Uterus (tissue), 4 donors: ENCODE measurements around the gene CBR3. TPM values are rescaled to one million over a fixed set of nuclear protein-coding genes. Genes with fewer than 3 reads are reported as not detected.

Experiments
- DNase-seq, 2 donors: peaks; one replicate each; pipeline ENCODE4 v3.0.0-alpha.2; 2019 to 2020
- H3K27ac ChIP-seq, 2 donors: fragments of 200-600 bp; sonication (generic); 1 replicate in 1 of 2; 2 replicates in 1 of 2; pipeline ENCODE4 v1.5.1; 2016 to 2018
- H3K27me3 ChIP-seq, 2 donors: fragments of 200-600 bp; sonication (generic); one replicate each; pipeline ENCODE4 v1.5.1; 2018 to 2019; ENCODE audit warnings: control low read depth in 1 of 2
- H3K36me3 ChIP-seq, 2 donors: fragments of 200-600 bp; sonication (generic); one replicate each; pipeline ENCODE4 v1.5.1; 2019; ENCODE audit warnings: control low read depth in 1 of 2
- H3K4me1 ChIP-seq, 2 donors: fragments of 200-600 bp; sonication (generic); one replicate each; pipeline ENCODE4 v1.5.1; 2018 to 2019; ENCODE audit warnings: control low read depth in 1 of 2
- H3K4me3 ChIP-seq, 2 donors: fragments of 200-600 bp; sonication (generic); 1 replicate in 1 of 2; 2 replicates in 1 of 2; pipeline ENCODE4 v1.5.1; 2018 to 2019; ENCODE audit warnings: mild to moderate bottlenecking in 1 of 2
- H3K9me3 ChIP-seq, 2 donors: fragments of 200-600 bp; sonication (generic); one replicate each; pipeline ENCODE4 v1.5.1; 2019; ENCODE audit warnings: control low read depth in 1 of 2
- POLR2A ChIP-seq, 2 donors: fragments of 450-650 bp; IDR thresholded peaks; one replicate each; pipeline ENCODE4 v1.6.1; 2016; ENCODE audit warnings: antibody characterized with exemption in 2 of 2, mild to moderate bottlenecking in 1 of 2, moderate library complexity in 1 of 2
- intact Hi-C: fragments of 100-400 bp; cut with DNase I; formaldehyde crosslinking; loops from one replicate; pipeline ENCODE4 v1.15.1; 2023; ENCODE audit warnings: low total_unique reads
- total RNA-seq, 4 donors: library from RNA; depleted of rRNA in 3 of 4; stranded (reverse); fragments of >200 nt in 3 of 4; gene quantifications; one replicate each; pipeline versions ENCODE4 v1.1.0 to v1.2.4, GENCODE V29; 2014 to 2023
- TF ChIP-seq, protein P1 (sequence below), 4 experiments: fragments of 200-600 bp in 2 of 4; fragments of 450-650 bp in 2 of 4; sonication (generic) in 2 of 4; IDR thresholded peaks; one replicate each; pipeline ENCODE4 v1.5.1; 2016 to 2019; ENCODE audit warnings: antibody characterized with exemption in 4 of 4, mild to moderate bottlenecking in 2 of 4, moderate library complexity in 1 of 4
- donor health status: DM: yes; HTN: yes; CAD: no.

Gene CBR3
- total RNA-seq, 4 donors from 2014 or later = 2.6 to 7.3 (median 5.2) TPM

- Histone ChIP-seq H3K27me3 (no peaks in the 10 kb centered on the region), H3K4me1 (no peaks in the 10 kb centered on the region), H3K36me3 (no peaks in the 10 kb centered on the region), H3K9me3 (no peaks in the 10 kb centered on the region), H3K4me3 (no peak overlapping the region), H3K27ac (no peak overlapping the region)
- no peak for DNase-seq
- TF ChIP-seq POLR2A (IDR thresholded peaks at IDR 0.05) = no peak
- TF ChIP-seq, protein P1, sequence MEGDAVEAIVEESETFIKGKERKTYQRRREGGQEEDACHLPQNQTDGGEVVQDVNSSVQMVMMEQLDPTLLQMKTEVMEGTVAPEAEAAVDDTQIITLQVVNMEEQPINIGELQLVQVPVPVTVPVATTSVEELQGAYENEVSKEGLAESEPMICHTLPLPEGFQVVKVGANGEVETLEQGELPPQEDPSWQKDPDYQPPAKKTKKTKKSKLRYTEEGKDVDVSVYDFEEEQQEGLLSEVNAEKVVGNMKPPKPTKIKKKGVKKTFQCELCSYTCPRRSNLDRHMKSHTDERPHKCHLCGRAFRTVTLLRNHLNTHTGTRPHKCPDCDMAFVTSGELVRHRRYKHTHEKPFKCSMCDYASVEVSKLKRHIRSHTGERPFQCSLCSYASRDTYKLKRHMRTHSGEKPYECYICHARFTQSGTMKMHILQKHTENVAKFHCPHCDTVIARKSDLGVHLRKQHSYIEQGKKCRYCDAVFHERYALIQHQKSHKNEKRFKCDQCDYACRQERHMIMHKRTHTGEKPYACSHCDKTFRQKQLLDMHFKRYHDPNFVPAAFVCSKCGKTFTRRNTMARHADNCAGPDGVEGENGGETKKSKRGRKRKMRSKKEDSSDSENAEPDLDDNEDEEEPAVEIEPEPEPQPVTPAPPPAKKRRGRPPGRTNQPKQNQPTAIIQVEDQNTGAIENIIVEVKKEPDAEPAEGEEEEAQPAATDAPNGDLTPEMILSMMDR (IDR thresholded peaks at IDR 0.05) = no peak
- intact Hi-C loops = no loop called here
Measured at GRCh38 chr21:36100971-36101641, 33.8 kb upstream of the CBR3 start.

DNA sequence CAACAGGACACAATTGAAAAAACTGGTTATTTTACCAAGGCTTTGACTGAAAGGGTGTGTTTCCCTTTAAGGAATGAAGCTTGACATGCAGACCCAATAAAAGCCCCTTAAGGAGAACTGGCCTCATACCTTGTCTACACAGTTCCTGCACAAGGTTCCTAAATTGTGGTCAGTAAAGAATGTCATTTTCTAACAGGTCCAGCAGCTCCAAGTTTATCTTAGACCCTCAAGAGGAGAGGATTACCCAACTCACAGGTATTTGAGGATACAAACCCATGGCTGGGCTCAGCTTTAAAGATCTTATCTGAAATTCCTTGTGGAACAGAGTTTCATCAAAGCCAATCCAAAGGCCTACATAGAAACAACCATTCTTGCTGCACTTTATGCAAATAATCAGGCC lies 31.4 kb upstream of the CBR3 start:
- H3K4me3 ChIP-seq = no peak overlapping the region
- H3K9me3 ChIP-seq = no peaks in the 10 kb centered on the region
- no peak for DNase-seq
- intact Hi-C loops = no loop called here
- TF ChIP-seq, protein P1 (IDR thresholded peaks at IDR 0.05) = no peak
- no peak for TF ChIP-seq POLR2A (IDR thresholded peaks at IDR 0.05)
- H3K36me3 ChIP-seq = no peaks in the 10 kb centered on the region
- H3K27ac ChIP-seq = no peak overlapping the region
- no peaks in the 10 kb centered on the region for H3K4me1 ChIP-seq
- H3K27me3 ChIP-seq = no peaks in the 10 kb centered on the region

DNA sequence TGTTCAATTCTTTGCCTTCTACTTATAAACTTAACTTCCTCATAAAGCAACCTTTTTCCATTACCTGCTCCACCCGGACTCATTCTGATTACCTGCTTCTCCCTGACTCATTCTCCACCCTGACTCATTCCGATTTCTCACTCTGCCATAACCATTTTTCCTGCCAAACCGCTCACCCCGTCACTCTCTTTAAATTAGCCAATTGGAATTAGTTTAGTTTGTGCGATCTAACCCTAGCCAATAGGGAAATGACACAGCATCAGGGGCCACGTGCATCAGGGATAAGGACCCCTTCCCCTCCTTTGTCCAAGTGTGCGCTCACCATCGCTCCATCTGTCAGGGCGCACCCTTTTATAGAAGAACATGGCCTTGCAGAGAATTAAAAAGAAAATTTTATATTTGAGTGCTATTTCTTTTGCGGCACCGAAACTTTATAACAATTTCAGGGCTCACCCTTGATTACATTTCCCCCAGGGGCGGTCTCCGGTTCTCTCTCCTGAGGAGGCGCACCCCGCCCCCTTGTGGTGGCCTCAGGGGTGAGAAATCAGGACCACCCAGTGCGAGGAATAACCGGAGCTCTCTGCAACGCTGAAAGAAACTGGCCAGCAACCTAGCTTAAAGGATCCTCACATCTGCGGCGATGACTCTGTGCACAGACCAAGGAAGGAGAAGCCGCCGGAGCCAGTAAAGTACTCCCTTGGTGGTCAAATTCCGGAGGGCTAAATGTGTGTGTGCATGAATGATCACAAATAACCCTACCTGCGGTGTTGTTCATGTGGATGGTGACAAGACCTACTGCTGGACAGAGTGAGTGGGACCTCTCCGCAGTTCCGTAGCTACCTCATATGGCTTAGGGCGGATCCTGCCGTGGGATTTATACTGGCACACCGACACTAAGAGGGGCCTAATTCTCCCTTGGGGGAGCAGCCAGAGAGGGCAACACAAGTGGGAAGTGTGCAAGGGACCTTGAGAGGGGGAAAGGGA lies 30.3 kb upstream of the CBR3 start:
- Histone ChIP-seq H3K9me3 (no peaks in the 10 kb centered on the region), H3K4me3 (no peak overlapping the region), H3K27me3 (no peaks in the 10 kb centered on the region), H3K4me1 (no peaks in the 10 kb centered on the region), H3K27ac (no peak overlapping the region), H3K36me3 (no peaks in the 10 kb centered on the region)
- intact Hi-C loops = no loop called here
- peak; percentile 32 to 55 for DNase-seq
- TF ChIP-seq, protein P1 (IDR thresholded peaks at IDR 0.05) = peak; percentile 15 to 37 (median 23)
- no peak for TF ChIP-seq POLR2A (IDR thresholded peaks at IDR 0.05)

GRCh38 chr21:36105327-36105842 lies 29.5 kb upstream of the CBR3 start:
- Histone ChIP-seq H3K4me1 (no peaks in the 10 kb centered on the region), H3K4me3 (no peak overlapping the region), H3K9me3 (no peaks in the 10 kb centered on the region), H3K27ac (no peak overlapping the region), H3K36me3 (no peaks in the 10 kb centered on the region), H3K27me3 (no peaks in the 10 kb centered on the region)
- intact Hi-C loops = no loop called here
- DNase-seq = no peak
- TF ChIP-seq, protein P1 (IDR thresholded peaks at IDR 0.05) = no peak
- no peak for TF ChIP-seq POLR2A (IDR thresholded peaks at IDR 0.05)

DNA sequence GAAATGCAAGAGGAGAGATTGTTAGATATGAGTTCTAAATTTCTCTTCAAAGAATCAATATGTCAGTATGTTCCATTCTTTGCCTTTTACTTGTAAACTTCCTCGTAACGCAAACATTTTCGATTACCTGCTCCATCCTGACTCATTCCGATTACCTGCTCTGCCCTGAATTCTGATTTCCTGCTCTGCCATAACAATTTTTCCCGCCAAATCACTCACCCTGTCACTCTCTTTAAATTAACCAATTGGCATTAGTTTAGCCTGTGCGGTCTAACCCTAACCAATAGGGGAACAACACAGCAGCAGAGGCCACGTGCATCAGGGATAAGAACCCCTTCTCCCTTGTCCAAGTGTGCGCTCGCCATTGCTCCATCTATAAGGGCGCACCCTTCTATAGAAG lies 25.0 kb upstream of the CBR3 start:
- H3K36me3 ChIP-seq = no peaks in the 10 kb centered on the region
- no peaks in the 10 kb centered on the region for H3K27me3 ChIP-seq
- intact Hi-C loops = no loop called here
- no peaks in the 10 kb centered on the region for H3K9me3 ChIP-seq
- DNase-seq = no peak
- H3K4me1 ChIP-seq = no peaks in the 10 kb centered on the region
- H3K27ac ChIP-seq = no peak overlapping the region
- TF ChIP-seq, protein P1 (IDR thresholded peaks at IDR 0.05) = no peak
- TF ChIP-seq POLR2A (IDR thresholded peaks at IDR 0.05) = no peak
- H3K4me3 ChIP-seq = no peak overlapping the region
